ENCODE results near the gene DIP2B.

Gene DIP2B

GRCh38 chr12:50606675-50607375 lies 102.0 kb downstream of the DIP2B start:
- H3K9ac ChIP-seq (ENCODE audit: low read depth, low read length): no peak overlapping the region
- no peaks in the 10 kb centered on the region for H3K9me3 ChIP-seq (ENCODE audit: control insufficient read depth, insufficient read depth, low read length)
- no peak overlapping the region for H3K4me3 ChIP-seq (ENCODE audit: low read depth, low read length)
- H3K4me1 ChIP-seq (ENCODE audit: control insufficient read depth, insufficient read depth, low read length): no peaks in the 10 kb centered on the region
- no peaks in the 10 kb centered on the region for H3K27me3 ChIP-seq (ENCODE audit: control insufficient read depth, insufficient read depth, low read length)
- H3K36me3 ChIP-seq (ENCODE audit: control insufficient read depth, insufficient read depth, low read length): no peaks in the 10 kb centered on the region

- Histone ChIP-seq H3K4me1 (ENCODE audit: control insufficient read depth, insufficient read depth, low read length) (peaks cover 15% of the 10 kb centered on the region), H3K9ac (ENCODE audit: low read depth, low read length) (no peak overlapping the region), H3K36me3 (ENCODE audit: control insufficient read depth, insufficient read depth, low read length) (no peaks in the 10 kb centered on the region), H3K27me3 (ENCODE audit: control insufficient read depth, insufficient read depth, low read length) (no peaks in the 10 kb centered on the region), H3K9me3 (ENCODE audit: control insufficient read depth, insufficient read depth, low read length) (no peaks in the 10 kb centered on the region), H3K4me3 (ENCODE audit: low read depth, low read length) (no peak overlapping the region)
Observed at GRCh38 chr12:50609292-50609874, 104.6 kb downstream of the DIP2B start.

DNA sequence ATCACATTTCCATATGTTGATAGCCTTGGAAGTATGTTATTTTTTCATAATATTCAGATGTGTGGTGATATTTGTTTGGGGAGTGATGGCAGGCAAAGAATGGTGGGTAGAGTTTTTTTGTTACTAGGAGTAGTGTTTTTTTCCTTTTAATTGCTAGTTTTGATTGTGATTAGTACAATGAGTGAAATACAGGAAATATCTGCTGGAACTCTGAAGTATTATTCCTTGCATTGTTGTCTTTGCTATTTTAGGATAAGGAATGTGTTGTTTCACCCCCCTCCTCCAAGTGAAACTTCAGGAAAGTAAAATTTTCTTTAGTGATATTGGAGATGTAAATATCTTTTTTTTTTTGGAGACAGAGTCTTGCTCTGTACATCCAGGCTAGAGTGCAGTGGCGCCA lies 105.4 kb downstream of the DIP2B start:
- no peaks in the 10 kb centered on the region for H3K36me3 ChIP-seq (ENCODE audit: control insufficient read depth, insufficient read depth, low read length)
- no peaks in the 10 kb centered on the region for H3K9me3 ChIP-seq (ENCODE audit: control insufficient read depth, insufficient read depth, low read length)
- H3K9ac ChIP-seq (ENCODE audit: low read depth, low read length): no peak overlapping the region
- no peaks in the 10 kb centered on the region for H3K27me3 ChIP-seq (ENCODE audit: control insufficient read depth, insufficient read depth, low read length)
- peaks cover 23% of the 10 kb centered on the region for H3K4me1 ChIP-seq (ENCODE audit: control insufficient read depth, insufficient read depth, low read length)
- no peak overlapping the region for H3K4me3 ChIP-seq (ENCODE audit: low read depth, low read length)

- Histone ChIP-seq H3K27me3 (ENCODE audit: control insufficient read depth, insufficient read depth, low read length) (no peaks in the 10 kb centered on the region), H3K4me1 (ENCODE audit: control insufficient read depth, insufficient read depth, low read length) (peaks cover 33% of the 10 kb centered on the region), H3K9ac (ENCODE audit: low read depth, low read length) (no peak overlapping the region)
Observed at GRCh38 chr12:50611021-50611744, 106.4 kb downstream of the DIP2B start.

GRCh38 chr12:50612882-50613281 lies 108.1 kb downstream of the DIP2B start:
- no peak overlapping the region for H3K4me3 ChIP-seq (ENCODE audit: low read depth, low read length)
- H3K27me3 ChIP-seq (ENCODE audit: control insufficient read depth, insufficient read depth, low read length): no peaks in the 10 kb centered on the region
- H3K9ac ChIP-seq (ENCODE audit: low read depth, low read length): no peak overlapping the region
- peaks cover 37% of the 10 kb centered on the region for H3K4me1 ChIP-seq (ENCODE audit: control insufficient read depth, insufficient read depth, low read length)
- no peaks in the 10 kb centered on the region for H3K36me3 ChIP-seq (ENCODE audit: control insufficient read depth, insufficient read depth, low read length)
- H3K9me3 ChIP-seq (ENCODE audit: control insufficient read depth, insufficient read depth, low read length): no peaks in the 10 kb centered on the region

More at GRCh38 chr12:50611021-50611744, 106.4 kb downstream of the DIP2B start:
- Histone ChIP-seq H3K4me3 (ENCODE audit: low read depth, low read length) (no peak overlapping the region), H3K9me3 (ENCODE audit: control insufficient read depth, insufficient read depth, low read length) (no peaks in the 10 kb centered on the region), H3K36me3 (ENCODE audit: control insufficient read depth, insufficient read depth, low read length) (no peaks in the 10 kb centered on the region)

DNA sequence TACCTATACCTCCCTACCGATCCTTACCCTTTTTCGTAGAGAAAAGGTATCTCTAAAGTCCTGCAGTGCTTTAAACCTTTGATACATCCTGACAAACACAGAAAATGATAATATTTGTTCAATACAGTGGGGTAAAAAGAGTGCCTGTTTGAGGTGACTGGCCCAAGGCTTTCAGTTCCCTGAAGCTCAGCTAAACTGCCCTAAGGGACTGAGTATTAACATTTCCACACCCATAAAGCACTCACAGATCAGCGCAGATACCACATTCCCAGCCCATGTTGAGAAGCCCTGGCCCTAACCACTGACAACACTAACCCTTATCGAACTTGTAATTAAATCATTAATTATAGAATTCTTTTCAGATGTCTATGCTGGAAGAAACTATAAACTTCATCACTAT lies 108.7 kb downstream of the DIP2B start:
- no peak overlapping the region for H3K4me3 ChIP-seq (ENCODE audit: low read depth, low read length)
- peaks cover 37% of the 10 kb centered on the region for H3K4me1 ChIP-seq (ENCODE audit: control insufficient read depth, insufficient read depth, low read length)
- H3K27me3 ChIP-seq (ENCODE audit: control insufficient read depth, insufficient read depth, low read length): no peaks in the 10 kb centered on the region
- no peak overlapping the region for H3K9ac ChIP-seq (ENCODE audit: low read depth, low read length)
- no peaks in the 10 kb centered on the region for H3K9me3 ChIP-seq (ENCODE audit: control insufficient read depth, insufficient read depth, low read length)
- no peaks in the 10 kb centered on the region for H3K36me3 ChIP-seq (ENCODE audit: control insufficient read depth, insufficient read depth, low read length)

DNA sequence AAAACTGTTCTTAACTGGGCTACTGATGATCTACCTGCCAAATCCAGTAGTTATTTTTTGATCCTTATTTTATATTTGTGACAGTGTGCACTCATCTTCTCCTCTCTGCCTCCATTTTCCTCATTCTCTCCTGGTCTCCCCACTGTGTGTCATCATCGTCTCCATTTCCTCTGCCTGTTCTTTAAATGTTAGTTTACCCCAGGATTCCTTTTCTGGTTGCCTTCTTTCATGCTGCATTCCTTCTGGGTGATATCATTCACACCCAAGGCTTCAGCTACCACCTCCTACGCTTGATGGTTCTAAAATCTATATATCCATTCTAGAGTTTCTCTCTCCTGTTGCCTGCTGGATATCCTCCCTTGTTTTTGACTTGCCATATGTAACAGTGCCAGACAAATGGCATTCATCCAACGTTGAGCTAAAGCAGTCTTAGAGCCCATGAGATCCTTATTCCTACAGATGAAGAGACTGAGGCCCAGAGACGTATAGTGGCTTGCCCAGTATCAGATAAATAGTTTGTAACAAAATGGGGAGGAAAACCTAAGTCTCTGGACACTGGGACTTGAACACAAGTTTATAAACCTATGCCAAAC lies 109.5 kb downstream of the DIP2B start:
- Histone ChIP-seq H3K9ac (ENCODE audit: low read depth, low read length) (no peak overlapping the region), H3K27me3 (ENCODE audit: control insufficient read depth, insufficient read depth, low read length) (no peaks in the 10 kb centered on the region), H3K36me3 (ENCODE audit: control insufficient read depth, insufficient read depth, low read length) (no peaks in the 10 kb centered on the region), H3K4me1 (ENCODE audit: control insufficient read depth, insufficient read depth, low read length) (peaks cover 40% of the 10 kb centered on the region), H3K9me3 (ENCODE audit: control insufficient read depth, insufficient read depth, low read length) (no peaks in the 10 kb centered on the region), H3K4me3 (ENCODE audit: low read depth, low read length) (no peak overlapping the region)

DNA sequence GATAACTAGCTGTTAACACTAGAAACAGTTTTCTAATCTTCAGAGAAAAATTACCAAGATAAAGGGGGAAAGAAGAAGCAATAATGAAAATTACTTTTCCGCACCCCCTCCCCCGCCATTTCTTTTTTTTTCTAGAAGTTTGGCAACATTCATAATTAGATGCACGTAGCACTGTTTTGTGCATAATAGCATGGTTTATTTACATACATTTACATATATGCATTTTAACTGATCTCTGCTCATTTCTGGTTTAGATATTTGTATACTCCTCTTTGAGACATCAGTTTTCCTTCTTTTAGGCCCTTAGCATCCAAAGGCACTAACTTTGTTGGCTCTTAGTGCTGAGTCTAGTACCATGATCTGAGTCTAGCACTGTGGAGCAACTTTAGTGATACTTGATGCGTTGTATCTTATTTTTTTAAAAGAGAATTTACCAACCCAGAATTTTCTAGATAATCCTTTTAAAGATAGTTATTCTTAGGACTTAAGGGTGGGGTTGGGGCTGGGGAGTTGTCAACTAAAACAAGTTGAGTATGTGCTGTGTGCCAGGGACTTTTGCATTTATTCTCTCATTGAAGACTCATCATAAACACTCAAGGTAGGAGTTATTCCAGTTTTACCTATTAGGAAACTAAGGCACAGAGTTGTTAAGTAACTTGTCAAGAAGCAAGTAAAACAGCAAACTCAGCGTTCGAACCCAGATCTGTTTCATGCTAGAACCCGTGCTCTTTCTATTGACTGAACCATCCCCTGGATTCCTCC lies 110.5 kb downstream of the DIP2B start:
- peaks cover 41% of the 10 kb centered on the region for H3K4me1 ChIP-seq (ENCODE audit: control insufficient read depth, insufficient read depth, low read length)
- no peaks in the 10 kb centered on the region for H3K27me3 ChIP-seq (ENCODE audit: control insufficient read depth, insufficient read depth, low read length)
- no peaks in the 10 kb centered on the region for H3K36me3 ChIP-seq (ENCODE audit: control insufficient read depth, insufficient read depth, low read length)
- no peak overlapping the region for H3K9ac ChIP-seq (ENCODE audit: low read depth, low read length)
- H3K9me3 ChIP-seq (ENCODE audit: control insufficient read depth, insufficient read depth, low read length): no peaks in the 10 kb centered on the region
- H3K4me3 ChIP-seq (ENCODE audit: low read depth, low read length): no peak overlapping the region

DNA sequence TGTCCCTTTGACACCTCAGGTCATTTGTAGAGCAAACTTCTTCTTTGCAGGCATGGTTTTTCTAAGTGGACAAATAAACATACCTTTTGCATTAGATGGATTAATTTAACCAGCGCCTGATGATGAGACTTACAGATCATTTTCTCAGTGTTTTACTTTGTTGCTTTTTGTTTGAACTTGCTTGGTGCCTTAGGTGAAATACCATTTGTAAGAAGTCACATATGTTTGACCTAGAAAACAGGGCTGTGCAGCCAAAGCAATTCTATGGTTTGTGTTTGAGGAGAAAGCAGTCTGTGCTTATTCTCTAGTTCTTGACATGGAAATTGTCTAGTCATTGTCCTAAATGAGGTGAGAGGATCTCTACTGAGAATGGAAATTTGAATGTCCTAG lies 111.1 kb downstream of the DIP2B start:
- H3K9ac ChIP-seq (ENCODE audit: low read depth, low read length): no peak overlapping the region
- H3K4me1 ChIP-seq (ENCODE audit: control insufficient read depth, insufficient read depth, low read length): peaks cover 46% of the 10 kb centered on the region
- no peak overlapping the region for H3K4me3 ChIP-seq (ENCODE audit: low read depth, low read length)
- H3K9me3 ChIP-seq (ENCODE audit: control insufficient read depth, insufficient read depth, low read length): no peaks in the 10 kb centered on the region
- H3K36me3 ChIP-seq (ENCODE audit: control insufficient read depth, insufficient read depth, low read length): no peaks in the 10 kb centered on the region
- H3K27me3 ChIP-seq (ENCODE audit: control insufficient read depth, insufficient read depth, low read length): no peaks in the 10 kb centered on the region

GRCh38 chr12:50617657-50618056 lies 112.9 kb downstream of the DIP2B start:
- Histone ChIP-seq H3K9me3 (ENCODE audit: control insufficient read depth, insufficient read depth, low read length) (no peaks in the 10 kb centered on the region), H3K36me3 (ENCODE audit: control insufficient read depth, insufficient read depth, low read length) (no peaks in the 10 kb centered on the region), H3K27me3 (ENCODE audit: control insufficient read depth, insufficient read depth, low read length) (no peaks in the 10 kb centered on the region), H3K4me1 (ENCODE audit: control insufficient read depth, insufficient read depth, low read length) (peaks cover 58% of the 10 kb centered on the region), H3K9ac (ENCODE audit: low read depth, low read length) (no peak overlapping the region), H3K4me3 (ENCODE audit: low read depth, low read length) (no peak overlapping the region)

GRCh38 chr12:50618864-50619609 lies 114.3 kb downstream of the DIP2B start:
- Histone ChIP-seq H3K9ac (ENCODE audit: low read depth, low read length) (no peak overlapping the region), H3K9me3 (ENCODE audit: control insufficient read depth, insufficient read depth, low read length) (no peaks in the 10 kb centered on the region), H3K36me3 (ENCODE audit: control insufficient read depth, insufficient read depth, low read length) (no peaks in the 10 kb centered on the region), H3K4me3 (ENCODE audit: low read depth, low read length) (no peak overlapping the region), H3K4me1 (ENCODE audit: control insufficient read depth, insufficient read depth, low read length) (peaks cover 48% of the 10 kb centered on the region), H3K27me3 (ENCODE audit: control insufficient read depth, insufficient read depth, low read length) (no peaks in the 10 kb centered on the region)

Data from iPS-15b (cell line).